Left ventricle myocardium inferior (tissue), 1 donor: ENCODE measurements around the gene RREB1. TPM values are rescaled to one million over a fixed set of nuclear protein-coding genes. Genes with fewer than 3 reads are reported as not detected.

ENCODE experiments used
- DNase-seq: peaks from one replicate; pipeline ENCODE4 v3.0.0-alpha.2; 2020
- H3K27ac ChIP-seq: fragments of 200-600 bp; replicated peaks from 2 replicates; pipeline ENCODE4 v1.8.0; 2021
- H3K27me3 ChIP-seq: fragments of 200-600 bp; 2 replicates; pipeline ENCODE4 v1.8.0; 2021; ENCODE audit warnings: low read depth
- H3K36me3 ChIP-seq: fragments of 200-600 bp; 2 replicates; pipeline ENCODE4 v1.8.0; 2021
- H3K4me1 ChIP-seq: fragments of 200-600 bp; 2 replicates; pipeline ENCODE4 v1.8.0; 2021
- H3K4me3 ChIP-seq: fragments of 200-600 bp; 2 replicates; pipeline ENCODE4 v1.8.0; 2021; ENCODE audit warnings: mild to moderate bottlenecking, moderate library complexity
- H3K9me3 ChIP-seq: fragments of 200-600 bp; replicated peaks from 2 replicates; pipeline ENCODE4 v1.8.0; 2021
- CTCF ChIP-seq: fragments of 200-600 bp; IDR thresholded peaks from 2 replicates; pipeline ENCODE4 v1.8.0; 2021; ENCODE audit warnings: antibody characterized with exemption, mild to moderate bottlenecking, borderline replicate concordance
- intact Hi-C: fragments of 100-400 bp; cut with micrococcal nuclease; formaldehyde crosslinking; loops from one replicate; pipeline ENCODE4 v1.11.0; 2022
- total RNA-seq: library from RNA; stranded (reverse); fragmentation: NEBNext Ultra II Directional; extraction: Animal tissue kit (Norgen Biotek cat#: 25700); gene quantifications from one replicate; pipeline ENCODE4 v1.2.1, GENCODE V29; 2021
- donor health status: DM: no; HTN: yes; CAD: no; lungs with severe emphysema.

RREB1 gene
- total RNA-seq, 1 donor from 2014 or later: 33.3 TPM

DNA sequence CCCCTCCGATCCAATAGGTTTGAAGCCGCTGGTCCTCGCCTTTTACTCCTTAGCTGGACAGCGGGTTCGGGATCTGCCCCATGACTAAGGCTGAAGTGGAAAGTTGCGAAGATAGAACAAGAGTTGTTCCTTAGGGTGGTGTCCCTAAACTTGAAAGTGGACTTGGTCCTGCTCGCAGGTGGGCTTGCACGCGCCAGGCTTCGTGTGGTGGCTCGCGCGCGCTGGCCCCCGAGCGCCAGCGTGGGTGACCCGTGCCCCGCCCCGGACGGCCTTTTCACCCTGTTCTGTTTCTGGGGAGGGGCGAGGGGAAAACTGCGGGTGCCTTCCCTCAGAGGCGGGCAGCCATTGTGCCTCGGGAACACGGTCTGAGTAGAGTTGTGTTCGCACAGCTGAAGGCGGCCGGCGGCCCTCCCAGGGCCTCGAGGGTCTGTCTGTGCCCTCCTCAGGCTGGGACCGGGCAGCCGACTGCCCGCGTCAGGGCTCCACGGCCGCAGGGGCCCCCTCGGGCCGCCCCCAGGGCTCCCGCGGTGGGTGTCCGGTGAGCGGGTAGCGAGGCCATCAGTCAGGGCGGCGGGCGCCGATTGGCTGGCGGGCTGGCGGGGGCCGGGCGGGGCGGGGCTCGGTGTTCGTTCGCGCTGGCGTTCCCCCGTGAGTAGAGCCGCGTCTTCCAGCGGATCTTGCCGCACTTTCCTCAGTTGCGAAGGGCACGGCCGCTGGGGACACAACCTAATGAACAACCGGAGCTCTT, 33.0 kb downstream of the RREB1 start:
- no peaks in the 10 kb centered on the region for H3K36me3 ChIP-seq
- peak overlapping the region; percentile 98 for H3K27ac ChIP-seq
- H3K4me1 ChIP-seq: peaks cover 90% of the 10 kb centered on the region
- TF ChIP-seq CTCF: no peak
- no peaks in the 10 kb centered on the region for H3K27me3 ChIP-seq
- peak overlapping the region; percentile 78 for H3K4me3 ChIP-seq
- DNase-seq: peak; percentile 91
- intact Hi-C loops: no loop called here
- H3K9me3 ChIP-seq: no peaks in the 10 kb centered on the region

DNA sequence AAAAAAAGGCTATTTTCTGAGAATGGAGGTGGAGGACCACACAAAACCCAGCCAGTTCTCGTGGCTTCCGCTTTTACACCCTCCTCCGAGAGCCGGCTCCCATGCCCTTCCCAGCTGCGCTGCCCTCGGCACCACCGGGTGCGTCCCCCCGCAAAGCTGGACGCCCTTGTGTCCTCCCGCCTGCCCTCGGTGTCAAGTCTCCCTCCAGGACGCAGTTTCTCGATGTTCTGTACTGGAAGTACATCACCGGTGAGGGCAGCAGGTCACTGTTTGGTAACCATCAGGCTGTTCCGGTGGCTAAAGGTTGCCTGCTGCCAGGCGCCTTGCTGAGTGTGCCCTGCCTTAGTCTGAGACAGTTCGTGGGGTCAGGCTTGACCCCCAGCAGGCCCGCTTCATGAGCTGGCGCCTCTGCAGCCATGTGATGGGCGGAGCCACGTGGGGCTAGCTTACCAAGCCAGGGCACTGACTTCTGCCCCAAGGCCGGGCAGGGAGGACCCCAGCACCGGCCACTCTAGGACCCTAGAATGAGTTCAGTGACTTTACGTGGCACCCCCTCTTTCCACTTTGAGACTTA, 34.6 kb downstream of the RREB1 start:
- H3K4me1 ChIP-seq: peaks cover 97% of the 10 kb centered on the region
- no peaks in the 10 kb centered on the region for H3K36me3 ChIP-seq
- H3K4me3 ChIP-seq: peak overlapping the region; percentile 78
- intact Hi-C loops: no loop called here
- no peaks in the 10 kb centered on the region for H3K9me3 ChIP-seq
- H3K27ac ChIP-seq: peak overlapping the region; percentile 98
- TF ChIP-seq CTCF: no peak
- no peaks in the 10 kb centered on the region for H3K27me3 ChIP-seq
- no peak for DNase-seq

- Histone ChIP-seq H3K9me3 (no peaks in the 10 kb centered on the region), H3K4me3 (no peak overlapping the region), H3K4me1 (peaks cover 97% of the 10 kb centered on the region), H3K36me3 (no peaks in the 10 kb centered on the region), H3K27ac (peak overlapping the region; percentile 98), H3K27me3 (no peaks in the 10 kb centered on the region)
- no peak for DNase-seq
- TF ChIP-seq CTCF: no peak
- intact Hi-C loops: no loop called here
Measured at GRCh38 chr6:7142918-7143475, 35.2 kb downstream of the RREB1 start.

DNA sequence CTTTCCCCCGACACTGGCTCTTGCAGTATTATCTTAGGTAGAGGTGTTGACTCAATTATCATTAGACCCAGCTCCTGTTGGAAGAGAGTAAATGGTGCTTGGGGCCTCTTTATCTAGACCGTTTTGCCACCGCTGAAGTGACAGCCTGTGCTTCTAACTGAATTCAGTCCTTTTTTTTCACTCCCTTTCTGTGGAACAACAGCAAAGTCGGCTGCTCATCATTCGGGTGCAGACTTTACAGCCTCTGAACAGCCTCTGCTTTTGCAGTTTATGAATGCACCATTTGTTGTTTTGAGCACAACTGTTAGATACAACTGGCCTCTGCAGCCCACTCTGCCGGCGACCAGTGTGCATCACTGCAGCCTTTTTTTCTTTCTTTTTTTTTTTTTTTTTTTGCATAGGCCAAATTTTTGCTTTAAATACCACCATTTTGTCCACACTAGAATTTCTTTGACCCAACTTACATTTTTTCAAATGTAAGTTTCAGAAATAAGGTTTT, 35.8 kb downstream of the RREB1 start:
- intact Hi-C loops: no loop called here

More for the DNA sequence above, 35.8 kb downstream of the RREB1 start:
- Histone ChIP-seq H3K27ac (peak overlapping the region; percentile 98), H3K36me3 (no peaks in the 10 kb centered on the region), H3K27me3 (no peaks in the 10 kb centered on the region), H3K4me3 (no peak overlapping the region), H3K9me3 (no peaks in the 10 kb centered on the region), H3K4me1 (peaks cover 97% of the 10 kb centered on the region)
- TF ChIP-seq CTCF: peak; percentile 38
- DNase-seq: no peak
